Breast epithelium (tissue), 4 donors: ENCODE data around the gene VIPR1. TPM values are rescaled to one million over a fixed set of nuclear protein-coding genes. Genes with fewer than 3 reads are reported as not detected.
A peak's percentile ranks its signal among the peaks of the same experiment; 100 is the strongest.

Experiments used
- DNase-seq, 2 donors: peaks; one replicate each; pipeline ENCODE4 v3.0.0-alpha.2; 2019; ENCODE audit warnings: low spot score in 2 of 2
- H3K27ac ChIP-seq, 2 donors: fragments of 200-600 bp; sonication (generic) in 1 of 2; one replicate each; pipeline ENCODE4 v1.5.1; 2016 to 2019; ENCODE audit warnings: mild to moderate bottlenecking in 1 of 2
- H3K27me3 ChIP-seq, 2 donors: fragments of 200-600 bp; sonication (generic) in 1 of 2; one replicate each; pipeline versions ENCODE4 v1.5.1 to v1.6.0; 2017 to 2019; ENCODE audit warnings: control low read depth in 1 of 2, mild to moderate bottlenecking in 1 of 2
- H3K36me3 ChIP-seq: fragments of 200-600 bp; one replicate; pipeline ENCODE4 v1.5.1; 2019
- H3K4me1 ChIP-seq, 2 donors: fragments of 200-600 bp; sonication (generic); one replicate each; pipeline ENCODE4 v1.5.1; 2016 to 2019; ENCODE audit warnings: control low read depth in 1 of 2
- H3K4me3 ChIP-seq, 3 donors: fragments of 200-600 bp; sonication (generic); 1 replicate in 2 of 3; 2 replicates in 1 of 3; pipeline ENCODE4 v1.5.1; 2016 to 2019; ENCODE audit warnings: mild to moderate bottlenecking in 3 of 3, moderate library complexity in 2 of 3
- H3K9me3 ChIP-seq, 2 donors: fragments of 200-600 bp; sonication (generic) in 1 of 2; one replicate each; pipeline ENCODE4 v1.5.1; 2016 to 2019; ENCODE audit warnings: control low read depth in 1 of 2
- POLR2A ChIP-seq: fragments of 450-650 bp; IDR thresholded peaks from one replicate; pipeline ENCODE4 v1.6.1; 2016; ENCODE audit warnings: antibody characterized with exemption, mild to moderate bottlenecking, moderate library complexity
- POLR2AphosphoS5 ChIP-seq, 3 donors: sonication (generic); formaldehyde crosslinking; IDR thresholded peaks; one replicate each; pipeline ENCODE4 v1.6.1; 2017; ENCODE audit warnings: antibody characterized with exemption in 3 of 3
- intact Hi-C: fragments of 100-400 bp; cut with DNase I; formaldehyde crosslinking; loops from one replicate; pipeline ENCODE4 v1.15.1; 2023; ENCODE audit warnings: low total_unique reads
- total RNA-seq, 3 donors: library from RNA; depleted of rRNA; stranded (reverse); fragments of >200 nt; gene quantifications; one replicate each; pipeline ENCODE4 v1.1.0, GENCODE V29; 2016
- TF ChIP-seq, protein P1 (sequence below), 3 donors: fragments of 450-650 bp; IDR thresholded peaks; one replicate each; pipeline ENCODE4 v1.5.1; 2016 to 2017; ENCODE audit warnings: antibody characterized with exemption in 3 of 3, mild to moderate bottlenecking in 3 of 3, moderate library complexity in 3 of 3

VIPR1 gene
- total RNA-seq, 3 donors from 2014 or later = 16.3 to 40.2 (median 25.2) TPM

- DNase-seq = peak; percentile 88 to 92
- intact Hi-C loops = no loop called here
- H3K4me1 ChIP-seq = peaks cover 0 to 19% of the 10 kb centered on the region in 2 donors
- H3K4me3 ChIP-seq = peak overlapping the region in 1 of 3 donors; percentile 9
- H3K27ac ChIP-seq = peak overlapping the region; percentile 62 to 64
- TF ChIP-seq POLR2A (no peak), POLR2AphosphoS5 (IDR thresholded peaks at IDR 0.05) (peak in 2 of 3 donors; percentile 3 to 21)
- no peaks in the 10 kb centered on the region for H3K27me3 ChIP-seq
- H3K9me3 ChIP-seq = no peaks in the 10 kb centered on the region
- H3K36me3 ChIP-seq = no peaks in the 10 kb centered on the region
Measured at GRCh38 chr3:42490243-42490642, 12.2 kb upstream of the VIPR1 start.

- Histone ChIP-seq H3K27ac (no peak overlapping the region), H3K9me3 (no peaks in the 10 kb centered on the region), H3K4me1 (peaks cover 0 to 19% of the 10 kb centered on the region in 2 donors), H3K27me3 (no peaks in the 10 kb centered on the region), H3K36me3 (no peaks in the 10 kb centered on the region), H3K4me3 (no peak overlapping the region)
- intact Hi-C loops = no loop called here
- DNase-seq = peak; percentile 13 to 39
- TF ChIP-seq, protein P1, sequence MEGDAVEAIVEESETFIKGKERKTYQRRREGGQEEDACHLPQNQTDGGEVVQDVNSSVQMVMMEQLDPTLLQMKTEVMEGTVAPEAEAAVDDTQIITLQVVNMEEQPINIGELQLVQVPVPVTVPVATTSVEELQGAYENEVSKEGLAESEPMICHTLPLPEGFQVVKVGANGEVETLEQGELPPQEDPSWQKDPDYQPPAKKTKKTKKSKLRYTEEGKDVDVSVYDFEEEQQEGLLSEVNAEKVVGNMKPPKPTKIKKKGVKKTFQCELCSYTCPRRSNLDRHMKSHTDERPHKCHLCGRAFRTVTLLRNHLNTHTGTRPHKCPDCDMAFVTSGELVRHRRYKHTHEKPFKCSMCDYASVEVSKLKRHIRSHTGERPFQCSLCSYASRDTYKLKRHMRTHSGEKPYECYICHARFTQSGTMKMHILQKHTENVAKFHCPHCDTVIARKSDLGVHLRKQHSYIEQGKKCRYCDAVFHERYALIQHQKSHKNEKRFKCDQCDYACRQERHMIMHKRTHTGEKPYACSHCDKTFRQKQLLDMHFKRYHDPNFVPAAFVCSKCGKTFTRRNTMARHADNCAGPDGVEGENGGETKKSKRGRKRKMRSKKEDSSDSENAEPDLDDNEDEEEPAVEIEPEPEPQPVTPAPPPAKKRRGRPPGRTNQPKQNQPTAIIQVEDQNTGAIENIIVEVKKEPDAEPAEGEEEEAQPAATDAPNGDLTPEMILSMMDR (IDR thresholded peaks at IDR 0.05) = no peak
- no peak for TF ChIP-seq POLR2AphosphoS5 (IDR thresholded peaks at IDR 0.05)
- TF ChIP-seq POLR2A = no peak
Measured at GRCh38 chr3:42491881-42492507, 10.4 kb upstream of the VIPR1 start.

DNA sequence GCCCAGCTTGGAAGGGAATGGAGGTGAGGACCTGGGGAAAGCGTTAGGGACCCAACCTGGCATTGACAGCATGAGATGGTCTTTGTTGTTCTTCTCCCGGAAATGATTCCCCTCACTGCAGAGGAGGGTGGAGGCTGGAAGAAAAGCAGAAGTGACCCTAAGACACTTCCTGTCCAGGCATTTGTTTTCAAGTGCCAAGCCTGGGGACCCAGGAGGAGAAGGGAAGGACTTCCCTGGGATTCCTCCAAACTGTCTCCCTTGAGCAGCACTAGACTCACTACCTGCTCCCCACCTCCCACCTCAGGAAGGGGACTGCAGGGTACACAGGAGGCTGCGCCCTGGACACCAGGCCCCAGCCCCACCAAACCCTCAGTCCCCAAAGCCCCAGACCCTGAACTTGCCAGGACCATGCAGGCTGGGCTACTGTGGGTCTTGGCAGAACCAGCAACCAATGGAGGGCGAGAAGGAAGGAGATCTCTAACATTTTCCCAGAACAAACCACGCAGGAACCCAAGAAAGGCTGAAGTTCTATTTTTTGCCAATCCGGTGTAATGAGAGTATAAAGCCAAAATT lies 9.8 kb upstream of the VIPR1 start:
- peaks cover 0 to 19% of the 10 kb centered on the region in 2 donors for H3K4me1 ChIP-seq
- H3K27ac ChIP-seq = no peak overlapping the region
- no peaks in the 10 kb centered on the region for H3K36me3 ChIP-seq
- intact Hi-C loops = no loop called here
- H3K4me3 ChIP-seq = no peak overlapping the region
- peak; percentile 13 to 31 for DNase-seq
- H3K9me3 ChIP-seq = no peaks in the 10 kb centered on the region
- no peak for TF ChIP-seq POLR2A
- no peak for TF ChIP-seq POLR2AphosphoS5 (IDR thresholded peaks at IDR 0.05)
- TF ChIP-seq, protein P1 (IDR thresholded peaks at IDR 0.05) = no peak
- H3K27me3 ChIP-seq = no peaks in the 10 kb centered on the region

GRCh38 chr3:42493126-42493797 lies 9.2 kb upstream of the VIPR1 start:
- no peaks in the 10 kb centered on the region for H3K9me3 ChIP-seq
- no peak overlapping the region for H3K27ac ChIP-seq
- peak; percentile 12 to 35 for DNase-seq
- no peak overlapping the region for H3K4me3 ChIP-seq
- TF ChIP-seq, protein P1 (IDR thresholded peaks at IDR 0.05) = no peak
- no peak for TF ChIP-seq POLR2AphosphoS5 (IDR thresholded peaks at IDR 0.05)
- TF ChIP-seq POLR2A = no peak
- H3K27me3 ChIP-seq = no peaks in the 10 kb centered on the region
- intact Hi-C loops = no loop called here
- H3K4me1 ChIP-seq = peaks cover 0 to 19% of the 10 kb centered on the region in 2 donors
- H3K36me3 ChIP-seq = no peaks in the 10 kb centered on the region

DNA sequence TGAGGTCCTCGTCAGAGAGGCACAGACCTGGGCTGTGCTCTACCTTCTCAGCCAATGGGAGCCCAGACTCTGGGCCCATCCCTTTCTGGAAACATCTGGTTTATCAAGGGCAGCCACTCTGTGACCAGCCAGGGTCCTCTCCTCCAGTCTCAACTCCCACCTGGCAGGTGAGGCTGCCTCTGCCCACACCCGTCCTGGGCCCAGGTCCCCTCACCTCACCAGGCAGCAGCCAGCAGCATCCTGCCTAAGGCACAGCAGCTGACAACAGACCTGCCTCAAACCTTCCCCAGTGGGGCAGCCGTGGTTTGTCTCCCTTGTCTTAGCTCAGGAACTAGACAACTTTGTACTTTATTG lies 8.7 kb upstream of the VIPR1 start:
- Histone ChIP-seq H3K36me3 (no peaks in the 10 kb centered on the region), H3K4me1 (peaks cover 0 to 19% of the 10 kb centered on the region in 2 donors), H3K9me3 (no peaks in the 10 kb centered on the region), H3K27ac (no peak overlapping the region), H3K27me3 (no peaks in the 10 kb centered on the region), H3K4me3 (no peak overlapping the region)
- DNase-seq = peak; percentile 10 to 28
- TF ChIP-seq, protein P1 (IDR thresholded peaks at IDR 0.05) = no peak
- TF ChIP-seq POLR2A = no peak
- no peak for TF ChIP-seq POLR2AphosphoS5 (IDR thresholded peaks at IDR 0.05)
- intact Hi-C loops = no loop called here
